Hepatocyte (in vitro differentiated cells): ENCODE results near the gene SOX10.

ENCODE experiments used
- EZH2 ChIP-seq: fragments of 200-600 bp; sonication (generic); IDR thresholded peaks from 2 replicates; pipeline ENCODE4 v1.6.1; 2016; ENCODE audit warnings: antibody characterized with exemption, mild to moderate bottlenecking, borderline replicate concordance
- TF ChIP-seq, protein P1 (sequence below): fragments of 200-600 bp; sonication (generic); IDR thresholded peaks from 2 replicates; pipeline ENCODE4 v1.5.1; 2016; ENCODE audit warnings: antibody characterized with exemption, mild to moderate bottlenecking; ENCODE audit not compliant: poor library complexity

DNA sequence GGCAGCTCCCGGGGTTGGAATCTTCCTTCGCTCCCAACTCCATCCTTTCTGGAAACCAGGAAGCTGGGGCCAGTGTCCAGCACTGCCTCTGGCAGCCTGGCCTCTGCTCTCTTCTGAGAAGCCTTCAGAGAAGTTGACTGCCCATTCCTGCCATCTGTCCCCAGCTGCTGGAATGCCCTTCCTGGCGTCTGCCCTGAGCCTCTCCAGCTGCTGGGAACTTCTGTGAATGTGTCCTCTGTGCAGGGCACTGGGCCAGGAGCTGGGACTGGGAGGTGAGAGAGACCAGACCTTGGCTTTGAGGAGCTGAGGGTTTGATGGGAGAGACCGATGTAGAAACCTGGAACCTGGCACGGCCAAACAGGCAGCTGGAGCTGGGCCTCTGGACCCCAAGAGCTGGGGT, 5.9 kb upstream of the SOX10 start:
- TF ChIP-seq EZH2 = no peak
- TF ChIP-seq, protein P1, sequence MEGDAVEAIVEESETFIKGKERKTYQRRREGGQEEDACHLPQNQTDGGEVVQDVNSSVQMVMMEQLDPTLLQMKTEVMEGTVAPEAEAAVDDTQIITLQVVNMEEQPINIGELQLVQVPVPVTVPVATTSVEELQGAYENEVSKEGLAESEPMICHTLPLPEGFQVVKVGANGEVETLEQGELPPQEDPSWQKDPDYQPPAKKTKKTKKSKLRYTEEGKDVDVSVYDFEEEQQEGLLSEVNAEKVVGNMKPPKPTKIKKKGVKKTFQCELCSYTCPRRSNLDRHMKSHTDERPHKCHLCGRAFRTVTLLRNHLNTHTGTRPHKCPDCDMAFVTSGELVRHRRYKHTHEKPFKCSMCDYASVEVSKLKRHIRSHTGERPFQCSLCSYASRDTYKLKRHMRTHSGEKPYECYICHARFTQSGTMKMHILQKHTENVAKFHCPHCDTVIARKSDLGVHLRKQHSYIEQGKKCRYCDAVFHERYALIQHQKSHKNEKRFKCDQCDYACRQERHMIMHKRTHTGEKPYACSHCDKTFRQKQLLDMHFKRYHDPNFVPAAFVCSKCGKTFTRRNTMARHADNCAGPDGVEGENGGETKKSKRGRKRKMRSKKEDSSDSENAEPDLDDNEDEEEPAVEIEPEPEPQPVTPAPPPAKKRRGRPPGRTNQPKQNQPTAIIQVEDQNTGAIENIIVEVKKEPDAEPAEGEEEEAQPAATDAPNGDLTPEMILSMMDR = no peak
